GM19043 (cell line): ENCODE data around the gene EMC8.

Experiments used
- ATAC-seq: cut with Tn5 transposase; IDR thresholded peaks from one replicate; pipeline ENCODE4 v1.9.1; 2021; ENCODE audit warnings: low read depth; ENCODE audit not compliant: unreplicated experiment

The EMC8 gene

DNA sequence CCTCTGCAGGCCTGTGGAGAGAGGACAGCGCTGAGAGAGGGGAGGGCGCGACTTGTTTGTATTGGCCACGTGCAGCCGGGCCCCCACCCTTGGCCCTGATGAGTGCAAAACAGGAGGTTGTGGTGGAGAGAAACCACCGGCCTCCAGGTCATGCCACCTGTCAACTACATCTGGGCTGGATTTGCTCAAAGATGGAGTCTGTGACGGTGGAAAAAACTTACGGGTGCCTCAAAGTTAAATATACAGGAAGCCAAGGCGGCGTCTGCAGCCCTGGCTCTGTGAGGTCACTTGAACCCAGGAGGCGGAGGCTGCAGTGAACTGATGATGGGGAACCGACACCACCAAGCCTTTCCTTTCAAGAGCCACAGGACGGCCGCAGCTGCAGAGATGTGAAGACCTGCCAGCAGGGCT is 64.1 kb downstream of the EMC8 start:
- ATAC-seq = peak; percentile 85

DNA sequence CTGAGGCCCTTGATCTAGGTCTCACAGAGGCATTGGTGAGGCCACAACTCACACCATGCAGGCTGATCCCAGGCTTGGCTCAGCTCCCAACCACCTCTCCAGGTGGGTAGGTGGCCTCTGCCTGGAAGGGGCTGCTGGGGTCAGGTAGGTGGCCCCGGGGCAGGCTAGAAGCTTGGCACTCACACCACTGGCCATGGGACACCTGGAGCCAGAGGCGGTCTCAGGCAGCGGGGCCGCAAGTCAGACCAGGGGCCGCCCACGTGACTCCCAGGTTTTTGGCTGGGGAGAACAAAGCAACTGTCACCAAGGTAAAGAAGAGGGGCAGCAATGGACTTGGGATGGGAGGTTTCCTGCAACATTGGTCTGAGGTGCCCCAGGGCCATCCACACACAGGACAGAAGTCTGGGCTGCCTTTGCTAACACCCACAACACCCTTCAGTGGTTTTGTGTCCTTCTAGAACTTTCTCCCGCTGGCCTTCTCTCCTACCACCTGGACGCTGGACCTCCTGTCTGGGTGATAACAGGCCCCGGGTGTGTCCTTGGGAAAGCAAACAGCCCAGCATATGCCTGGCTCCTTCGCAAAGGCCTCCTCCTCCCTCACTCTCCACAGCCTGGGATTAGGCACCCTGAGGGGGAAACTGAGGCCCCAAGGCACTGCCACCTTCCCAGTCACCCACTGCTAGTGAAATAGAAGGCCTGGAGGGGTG is 64.9 kb downstream of the EMC8 start:
- ATAC-seq = no peak

DNA sequence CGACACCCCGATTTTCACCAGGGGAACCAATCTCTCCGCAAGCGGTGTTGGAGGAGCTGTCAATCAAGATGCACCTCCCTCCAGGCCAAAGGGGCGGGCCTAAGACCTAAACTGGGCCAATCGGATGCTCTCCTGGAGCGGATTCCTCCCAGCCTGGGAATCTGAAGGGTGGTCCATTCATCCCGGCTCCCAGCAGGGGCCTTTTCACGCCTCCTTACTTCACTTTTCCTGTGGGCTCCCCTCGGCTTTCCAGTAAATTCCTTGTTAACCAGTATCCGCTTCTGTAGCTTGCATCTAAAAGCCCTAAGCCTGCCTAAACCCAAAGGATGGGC is 65.5 kb downstream of the EMC8 start:
- no peak for ATAC-seq

GRCh38 chr16:85733155-85733838 is 66.0 kb downstream of the EMC8 start:
- no peak for ATAC-seq

DNA sequence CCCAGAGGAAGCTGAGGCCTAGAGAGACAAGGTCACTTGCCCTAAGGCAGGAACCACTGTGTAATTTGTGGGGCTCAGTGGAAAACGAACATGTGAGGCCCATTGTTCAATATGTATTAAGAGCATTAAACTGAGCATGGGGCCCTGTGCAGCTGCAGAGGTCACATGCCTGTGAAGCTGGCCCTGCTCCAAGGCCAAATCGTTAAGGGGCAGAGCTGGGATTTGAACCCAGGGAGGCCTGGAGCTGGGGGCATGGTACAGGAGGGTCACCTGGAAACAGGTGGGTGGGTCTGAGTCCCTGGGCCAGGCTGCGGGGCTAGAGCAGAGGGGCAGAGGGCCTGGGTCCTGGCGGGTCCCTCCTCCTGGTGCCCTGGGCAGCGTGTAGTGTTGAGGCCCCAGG is 68.2 kb downstream of the EMC8 start:
- no peak for ATAC-seq

DNA sequence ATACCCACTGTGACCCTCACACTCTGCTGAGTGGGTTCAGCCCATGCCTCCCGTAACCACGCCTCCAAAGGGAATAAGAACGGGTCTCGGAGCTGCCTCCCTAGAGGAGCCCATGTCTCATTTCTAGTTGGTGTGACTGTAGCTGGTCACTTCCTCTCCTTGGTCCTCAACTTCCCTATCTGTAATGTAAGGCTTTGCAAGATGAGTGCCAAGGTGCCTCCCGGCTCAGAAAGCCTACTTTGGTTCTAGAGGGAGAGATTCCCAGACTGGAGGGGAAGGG is 69.2 kb downstream of the EMC8 start:
- ATAC-seq = no peak

DNA sequence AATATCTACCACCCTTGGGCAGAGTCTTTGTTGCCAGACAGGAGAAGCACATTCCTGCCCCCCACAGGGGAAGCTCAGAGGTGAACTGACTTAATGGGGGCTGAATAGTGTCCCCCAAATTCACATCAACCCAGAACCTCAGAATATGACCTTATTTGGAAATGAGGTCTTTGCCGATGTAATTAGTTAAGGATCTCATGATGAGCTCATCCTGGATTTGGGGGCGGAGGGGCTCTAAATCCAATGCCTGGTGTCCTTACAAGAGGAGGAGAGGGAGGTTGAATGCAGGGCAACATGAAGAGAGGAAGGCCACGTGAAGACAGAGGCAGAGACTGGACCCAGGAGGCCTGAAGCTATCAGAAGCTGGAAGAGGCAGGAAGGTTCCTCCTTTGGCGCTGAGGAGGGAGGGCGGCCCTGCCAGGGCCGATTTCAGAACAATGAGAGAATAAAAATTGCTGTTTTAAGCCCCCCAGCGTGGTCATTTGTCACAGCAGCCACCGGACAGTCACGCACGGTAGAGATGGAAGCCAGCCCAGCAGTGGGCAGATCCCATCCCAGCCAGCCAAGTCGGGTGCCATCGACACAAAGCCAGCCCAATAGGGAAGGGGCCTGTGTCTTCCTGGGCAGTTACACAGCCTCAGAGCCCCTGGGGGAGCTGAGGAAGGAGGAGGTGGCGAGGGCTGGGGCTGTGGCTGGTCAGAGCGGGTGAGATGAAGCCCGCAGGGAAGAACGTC is 69.7 kb downstream of the EMC8 start:
- ATAC-seq = no peak

- ATAC-seq = no peak
Observed at GRCh38 chr16:85728879-85729278, 70.5 kb downstream of the EMC8 start.
